Measurements from ENCODE around the gene CARD14. TPM values are rescaled to one million over a fixed set of nuclear protein-coding genes. Genes with fewer than 3 reads are reported as not detected.

The CARD14 gene
- total RNA-seq, 1 experiment from 2014 or later = not detected

DNA sequence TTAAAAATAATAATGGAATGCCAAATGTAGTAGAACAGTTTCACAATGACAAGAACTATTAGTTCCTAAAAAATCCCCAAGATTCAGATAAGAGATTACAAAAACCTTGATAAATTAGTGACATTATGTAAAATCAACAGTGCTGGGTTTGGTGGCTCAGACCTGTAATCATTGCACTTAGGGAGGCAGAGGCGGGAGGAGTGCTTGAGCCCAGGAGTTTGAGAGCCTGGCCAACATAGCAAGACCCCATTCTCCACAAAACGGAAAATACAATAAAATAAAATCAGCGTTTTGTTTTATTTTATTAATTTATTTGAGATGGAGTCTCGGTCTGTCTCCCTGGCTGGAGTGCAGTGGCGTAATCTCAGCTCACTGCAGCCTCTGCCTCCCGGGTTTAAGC lies 4.1 kb downstream of the CARD14 start:
- in situ Hi-C loops (cut with HindIII; ENCODE audit: low pct_unique_long_range_greater_than_20kb, low sequenced_read_pairs) = no loop called here
- no peak for DNase-seq (ENCODE audit: low read depth)

DNA sequence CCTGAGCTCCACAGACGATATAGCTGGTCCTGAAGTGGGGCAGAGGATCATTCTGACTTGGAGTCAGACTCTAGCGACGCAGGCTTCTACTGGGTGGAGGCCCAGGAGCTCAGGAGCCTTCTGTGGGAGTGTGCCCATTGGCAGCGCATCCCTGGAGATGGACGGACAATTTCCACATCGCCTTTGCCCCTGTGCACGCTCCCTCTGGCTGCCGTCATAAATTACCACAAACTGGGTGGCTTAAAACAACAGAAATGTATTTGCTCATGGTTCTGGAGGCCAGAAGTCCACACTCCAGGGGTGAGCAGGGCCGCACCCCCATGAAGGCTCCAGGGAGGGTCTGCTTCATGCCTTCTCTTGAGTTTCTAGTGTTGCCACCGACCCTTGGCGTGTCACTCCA lies 6.9 kb downstream of the CARD14 start:
- in situ Hi-C loops (cut with HindIII; ENCODE audit: low pct_unique_long_range_greater_than_20kb, low sequenced_read_pairs) = no loop called here
- DNase-seq (ENCODE audit: low read depth) = no peak

- in situ Hi-C loops (cut with HindIII; ENCODE audit: low pct_unique_long_range_greater_than_20kb, low sequenced_read_pairs) = no loop called here
- no peak for DNase-seq (ENCODE audit: low read depth)
Observed at GRCh38 chr17:80177986-80178595, 8.3 kb downstream of the CARD14 start.

GRCh38 chr17:80180192-80180591 lies 10.4 kb downstream of the CARD14 start:
- in situ Hi-C loops (cut with HindIII; ENCODE audit: low pct_unique_long_range_greater_than_20kb, low sequenced_read_pairs) = no loop called here
- DNase-seq (ENCODE audit: low read depth) = no peak

DNA sequence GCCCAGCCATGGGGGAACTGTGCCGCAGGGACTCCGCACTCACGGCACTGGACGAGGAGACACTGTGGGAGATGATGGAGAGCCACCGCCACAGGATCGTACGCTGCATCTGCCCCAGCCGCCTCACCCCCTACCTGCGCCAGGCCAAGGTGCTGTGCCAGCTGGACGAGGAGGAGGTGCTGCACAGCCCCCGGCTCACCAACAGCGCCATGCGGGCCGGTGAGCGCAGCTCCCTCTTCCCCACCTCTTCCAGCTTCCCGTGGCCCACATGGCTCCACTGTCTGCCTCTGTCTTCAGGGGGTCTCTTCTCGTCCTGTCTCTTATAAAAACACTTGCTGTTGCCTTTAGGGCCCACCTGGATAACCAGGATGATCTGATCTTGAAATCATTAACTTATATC lies 11.6 kb downstream of the CARD14 start:
- DNase-seq (ENCODE audit: low read depth) = no peak
- in situ Hi-C loops (cut with HindIII; ENCODE audit: low pct_unique_long_range_greater_than_20kb, low sequenced_read_pairs) = no loop called here

- no peak for DNase-seq (ENCODE audit: low read depth)
- in situ Hi-C loops (cut with HindIII; ENCODE audit: low pct_unique_long_range_greater_than_20kb, low sequenced_read_pairs) = no loop called here
Observed at GRCh38 chr17:80182118-80182844, 12.5 kb downstream of the CARD14 start.

DNA sequence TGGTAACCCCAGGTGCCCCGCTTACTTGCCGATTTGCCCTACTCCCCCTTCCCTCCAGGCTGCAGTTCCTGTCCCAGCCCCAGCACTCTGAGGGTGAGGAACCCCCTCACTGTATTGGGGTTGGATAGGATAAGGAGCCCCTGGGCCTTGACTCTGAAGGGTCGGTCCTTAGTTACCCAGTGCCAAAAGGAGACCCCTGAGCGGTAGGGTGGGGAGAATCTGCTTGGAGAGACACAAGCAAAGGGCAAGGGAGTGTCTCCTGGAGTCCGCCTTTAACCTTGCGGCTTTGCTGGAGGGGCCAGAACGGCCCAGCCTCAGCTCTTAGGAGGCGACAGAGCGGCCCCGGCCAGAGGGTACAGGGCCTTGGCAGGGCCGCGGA lies 13.0 kb downstream of the CARD14 start:
- DNase-seq (ENCODE audit: low read depth) = no peak
- in situ Hi-C loops (cut with HindIII; ENCODE audit: low pct_unique_long_range_greater_than_20kb, low sequenced_read_pairs) = no loop called here

- in situ Hi-C loops (cut with HindIII; ENCODE audit: low pct_unique_long_range_greater_than_20kb, low sequenced_read_pairs) = no loop called here
- no peak for DNase-seq (ENCODE audit: low read depth)
Observed at GRCh38 chr17:80183581-80184422, 14.0 kb downstream of the CARD14 start.

- DNase-seq (ENCODE audit: low read depth) = no peak
- in situ Hi-C loops (cut with HindIII; ENCODE audit: low pct_unique_long_range_greater_than_20kb, low sequenced_read_pairs) = no loop called here
Observed at GRCh38 chr17:80184423-80184714, 14.5 kb downstream of the CARD14 start.

GRCh38 chr17:80185968-80186367 lies 16.1 kb downstream of the CARD14 start:
- in situ Hi-C loops (cut with HindIII; ENCODE audit: low pct_unique_long_range_greater_than_20kb, low sequenced_read_pairs) = no loop called here
- DNase-seq (ENCODE audit: low read depth) = no peak

GRCh38 chr17:80187090-80187489 lies 17.3 kb downstream of the CARD14 start:
- no peak for DNase-seq (ENCODE audit: low read depth)
- in situ Hi-C loops (cut with HindIII; ENCODE audit: low pct_unique_long_range_greater_than_20kb, low sequenced_read_pairs) = no loop called here

- in situ Hi-C loops (cut with HindIII; ENCODE audit: low pct_unique_long_range_greater_than_20kb, low sequenced_read_pairs) = no loop called here
- no peak for DNase-seq (ENCODE audit: low read depth)
Observed at GRCh38 chr17:80187515-80187941, 17.7 kb downstream of the CARD14 start.

- in situ Hi-C loops (cut with HindIII; ENCODE audit: low pct_unique_long_range_greater_than_20kb, low sequenced_read_pairs) = no loop called here
- no peak for DNase-seq (ENCODE audit: low read depth)
Observed at GRCh38 chr17:80189611-80190010, 19.8 kb downstream of the CARD14 start.

GRCh38 chr17:80190716-80191115 lies 20.9 kb downstream of the CARD14 start:
- in situ Hi-C loops (cut with HindIII; ENCODE audit: low pct_unique_long_range_greater_than_20kb, low sequenced_read_pairs) = no loop called here
- no peak for DNase-seq (ENCODE audit: low read depth)

DNA sequence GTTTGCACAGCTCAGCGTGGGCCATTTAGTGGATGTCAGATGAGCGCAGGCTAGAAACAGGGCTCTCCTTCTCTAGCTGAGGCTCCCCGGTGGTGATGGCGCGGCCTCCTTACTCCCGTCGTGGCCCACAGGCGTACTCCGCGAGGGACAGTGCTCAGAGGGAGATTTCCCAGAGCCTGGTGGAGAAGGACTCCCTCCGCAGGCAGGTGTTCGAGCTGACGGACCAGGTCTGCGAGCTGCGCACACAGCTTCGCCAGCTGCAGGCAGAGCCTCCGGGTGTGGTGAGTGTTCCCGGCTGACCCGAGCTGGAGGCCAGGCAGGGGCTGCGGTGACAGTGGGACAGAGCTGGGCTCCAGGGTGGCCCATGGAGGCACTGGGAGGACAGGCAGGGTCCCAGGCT lies 21.4 kb downstream of the CARD14 start:
- in situ Hi-C loops (cut with HindIII; ENCODE audit: low pct_unique_long_range_greater_than_20kb, low sequenced_read_pairs) = no loop called here
- DNase-seq (ENCODE audit: low read depth) = no peak

DNA sequence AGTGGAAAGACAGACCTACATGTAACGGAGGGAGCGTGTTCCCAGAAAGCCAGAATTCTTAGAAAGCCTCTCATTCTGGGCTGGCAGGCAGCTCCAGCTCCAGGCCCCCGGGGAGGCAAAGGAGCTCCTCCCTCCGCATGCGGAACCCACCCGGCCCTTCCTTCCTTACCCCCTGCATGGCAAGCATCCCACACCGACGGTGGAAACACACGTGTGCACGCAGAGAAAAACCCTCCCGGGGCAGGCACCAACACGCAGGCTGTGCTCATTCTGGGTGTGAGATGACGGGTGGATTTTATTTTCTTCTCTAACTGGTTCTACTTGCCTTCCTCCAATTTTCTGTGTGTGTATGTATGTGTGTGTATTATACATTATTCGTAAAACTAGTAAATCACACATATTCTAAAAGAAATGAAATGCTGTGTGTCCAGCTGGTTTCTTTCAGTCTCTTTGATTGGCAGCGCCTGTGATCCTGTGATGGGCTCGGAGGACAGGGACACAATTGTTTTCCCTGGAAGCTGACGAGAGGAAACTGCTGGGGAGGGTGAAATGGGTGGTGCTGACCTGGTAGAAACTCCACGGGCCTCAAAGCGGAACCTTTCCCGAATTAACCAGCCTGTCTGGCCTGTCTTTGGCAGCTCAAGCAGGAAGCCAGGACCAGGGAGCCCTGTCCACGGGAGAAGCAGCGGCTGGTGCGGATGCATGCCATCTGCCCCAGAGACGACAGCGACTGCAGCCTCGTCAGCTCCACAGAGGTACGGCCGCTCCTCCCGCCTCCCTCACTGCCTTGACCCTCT lies 22.2 kb downstream of the CARD14 start:
- in situ Hi-C loops (cut with HindIII; ENCODE audit: low pct_unique_long_range_greater_than_20kb, low sequenced_read_pairs) = no loop called here
- DNase-seq (ENCODE audit: low read depth) = no peak

DNA sequence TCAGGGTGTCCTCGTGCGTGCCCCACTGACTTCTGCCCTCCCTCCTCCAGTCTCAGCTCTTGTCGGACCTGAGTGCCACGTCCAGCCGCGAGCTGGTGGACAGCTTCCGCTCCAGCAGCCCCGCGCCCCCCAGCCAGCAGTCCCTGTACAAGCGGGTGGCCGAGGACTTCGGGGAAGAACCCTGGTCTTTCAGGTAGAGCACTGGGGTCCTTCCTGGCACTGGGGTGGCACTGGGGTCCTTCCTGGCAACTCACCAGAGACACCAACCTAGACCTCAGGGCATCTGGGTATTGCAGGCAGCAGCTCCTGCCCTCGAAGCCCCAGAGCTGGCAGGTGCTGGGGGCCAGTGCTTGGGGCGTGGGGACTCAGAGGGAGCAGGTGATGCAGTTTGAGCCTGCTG lies 25.3 kb downstream of the CARD14 start:
- no peak for DNase-seq (ENCODE audit: low read depth)
- in situ Hi-C loops (cut with HindIII; ENCODE audit: low pct_unique_long_range_greater_than_20kb, low sequenced_read_pairs) = no loop called here

DNA sequence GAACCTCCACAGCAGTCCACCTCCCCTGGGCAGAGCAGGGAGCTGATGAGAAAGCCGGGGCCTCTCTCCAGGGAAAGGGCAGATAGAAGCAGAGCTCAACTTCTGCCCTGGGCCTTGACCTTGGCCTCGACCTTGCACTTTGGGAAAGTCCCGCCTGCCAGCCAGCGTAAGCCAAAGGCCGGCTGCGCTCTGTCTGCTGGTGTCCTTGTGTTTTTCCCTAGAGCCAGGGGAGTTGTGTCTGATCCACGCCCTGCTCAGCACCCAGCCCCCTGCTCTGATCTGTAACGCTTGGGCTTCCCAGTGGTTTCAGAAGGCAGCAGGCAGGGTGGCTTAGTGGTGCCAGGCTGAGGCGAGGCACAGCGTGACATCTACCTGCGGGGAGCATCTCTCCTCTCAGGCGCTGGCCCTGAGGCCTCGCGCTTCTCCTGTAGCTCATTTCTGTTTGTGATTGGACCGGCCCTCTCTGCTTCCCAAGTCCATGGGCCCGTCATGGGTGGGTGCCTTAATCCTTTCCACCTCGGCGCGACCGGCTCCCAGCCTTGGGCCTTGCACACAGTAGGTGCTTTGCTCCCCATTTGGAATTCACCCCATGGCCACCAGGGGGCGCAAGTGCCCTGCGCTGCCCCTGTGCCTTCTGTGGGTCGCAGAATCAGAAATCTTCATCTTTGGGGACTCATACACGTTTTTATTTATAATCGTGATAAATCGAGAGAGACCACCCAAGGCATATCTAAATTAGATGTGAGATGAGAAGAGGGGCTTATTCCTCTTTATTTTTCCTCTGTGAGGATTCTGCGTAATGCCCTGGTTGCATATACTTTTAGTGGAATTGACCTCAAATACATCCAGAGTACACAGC lies 26.1 kb downstream of the CARD14 start:
- no peak for DNase-seq (ENCODE audit: low read depth)
- in situ Hi-C loops (cut with HindIII; ENCODE audit: low pct_unique_long_range_greater_than_20kb, low sequenced_read_pairs) = no loop called here

Data from Caki2 (cell line).